Cortex of kidney (tissue), 1 donor: ENCODE data around the gene LRP1.

Experiments used
- DNase-seq: peaks from one replicate; lab custom pipeline; 2025; lab: John Stamatoyannopoulos, UW

LRP1 gene

GRCh38 chr12:57254506-57255280, 126.4 kb downstream of the LRP1 start:
- no peak for DNase-seq

- no peak for DNase-seq
These were observed 127.6 kb downstream of the LRP1 start for GRCh38 chr12:57255916-57256315.

GRCh38 chr12:57258977-57259970, 131.0 kb downstream of the LRP1 start:
- DNase-seq, result no peak

GRCh38 chr12:57260366-57260765, 132.1 kb downstream of the LRP1 start:
- no peak for DNase-seq

GRCh38 chr12:57261428-57261865, 133.2 kb downstream of the LRP1 start:
- no peak for DNase-seq

- no peak for DNase-seq
These were observed 134.0 kb downstream of the LRP1 start for GRCh38 chr12:57262126-57262822.
